ENCODE results near the gene ATG5.

The ATG5 gene

GRCh38 chr6:106180208-106180607 is 145.4 kb downstream of the ATG5 start:
- DNase-seq (ENCODE audit: low spot score), result no peak

- no peak for DNase-seq (ENCODE audit: low spot score)
Measured at GRCh38 chr6:106178900-106179299, 146.7 kb downstream of the ATG5 start.

GRCh38 chr6:106177786-106178185 is 147.8 kb downstream of the ATG5 start:
- DNase-seq (ENCODE audit: low spot score), result no peak

- no peak for DNase-seq (ENCODE audit: low spot score)
Measured at GRCh38 chr6:106173124-106173879, 152.3 kb downstream of the ATG5 start.

DNA sequence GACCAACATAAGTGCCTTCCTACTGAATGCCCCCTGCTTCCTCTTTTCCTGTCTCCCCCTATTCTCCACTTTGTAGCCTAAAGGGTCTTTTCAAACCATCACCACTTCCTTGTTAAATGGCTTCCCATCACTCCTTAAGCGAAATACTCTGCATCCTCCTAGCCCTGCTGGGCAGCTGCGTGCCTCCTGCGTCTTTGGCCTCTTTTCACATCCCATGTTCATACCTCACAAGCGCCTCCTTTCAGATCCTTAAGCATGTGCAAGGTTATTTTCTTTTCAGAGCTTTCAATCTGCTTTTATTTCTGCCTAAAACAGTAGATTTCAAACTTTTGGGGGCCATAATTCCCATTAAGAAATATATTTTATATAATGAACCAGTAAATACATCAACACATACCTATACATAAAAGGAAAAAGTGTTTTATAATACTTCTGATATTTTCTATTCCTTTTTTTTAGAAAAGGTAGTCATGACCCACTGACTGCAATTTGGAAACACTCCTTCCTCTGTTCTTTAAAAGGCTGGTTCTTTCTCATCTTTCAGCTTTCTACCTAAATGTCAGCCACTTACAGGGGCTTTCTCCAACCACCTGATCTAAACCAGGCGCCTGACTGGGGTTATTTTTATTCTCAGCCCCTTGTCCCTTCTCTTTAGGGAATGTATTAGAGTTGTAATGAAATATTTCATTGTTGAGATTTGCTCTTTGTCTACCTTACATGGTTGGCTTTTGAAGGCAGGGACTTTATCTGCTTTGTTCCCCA is 155.3 kb downstream of the ATG5 start:
- no peak for DNase-seq (ENCODE audit: low spot score)

DNA sequence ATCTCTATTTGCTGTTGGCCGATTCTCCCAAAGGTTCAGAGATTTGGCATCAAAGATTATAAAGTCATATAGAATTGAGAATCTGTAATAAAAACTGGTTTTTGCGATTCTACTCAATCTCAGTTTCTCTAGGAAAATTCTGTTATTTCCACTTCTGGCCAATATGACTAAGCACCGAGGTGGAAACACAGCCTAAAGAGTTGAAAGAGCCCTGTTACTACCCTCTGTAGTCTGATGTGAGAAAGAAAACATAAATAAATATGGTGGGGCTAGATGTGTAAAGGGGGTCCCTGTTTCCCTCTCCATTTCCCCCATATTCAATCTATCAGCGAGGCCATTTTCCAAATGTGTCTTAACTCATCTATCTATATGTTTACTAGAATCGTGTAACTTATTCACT is 156.0 kb downstream of the ATG5 start:
- no peak for DNase-seq (ENCODE audit: low spot score)

- no peak for DNase-seq (ENCODE audit: low spot score)
Measured at GRCh38 chr6:106168097-106168888, 157.3 kb downstream of the ATG5 start.

DNA sequence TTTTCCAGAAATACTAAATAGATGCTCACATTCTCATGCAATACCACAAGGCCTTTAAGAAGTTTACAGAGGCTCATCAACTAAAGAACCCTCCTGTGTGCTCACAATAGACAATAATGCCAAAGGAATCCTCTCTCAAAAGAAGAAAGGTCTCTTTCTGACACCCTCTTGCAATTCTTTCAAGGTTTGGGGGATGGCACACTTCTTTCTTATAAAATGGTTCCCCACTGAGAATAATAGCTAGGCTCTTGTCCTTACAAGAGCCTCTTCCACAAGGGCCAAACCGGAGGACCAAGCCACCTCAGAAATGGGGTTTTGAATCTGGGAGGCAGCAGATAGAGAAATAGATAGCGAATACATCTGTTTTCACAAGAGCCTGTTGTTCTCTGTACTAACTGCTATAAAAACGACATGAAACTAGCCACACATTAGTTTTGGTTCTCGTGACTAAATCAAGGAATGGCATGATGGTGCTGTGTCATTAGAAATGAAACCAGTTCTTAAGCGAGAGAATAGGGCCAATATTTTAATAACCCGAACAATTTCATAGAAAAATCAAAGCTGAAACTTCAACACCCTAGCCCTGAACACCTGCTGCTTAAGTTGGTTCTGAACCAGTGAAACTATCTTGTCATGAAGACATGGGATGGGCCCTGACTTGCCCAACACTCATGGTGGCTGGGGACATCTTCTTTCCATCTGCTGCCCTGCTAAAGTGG is 158.3 kb downstream of the ATG5 start:
- no peak for DNase-seq (ENCODE audit: low spot score)

GRCh38 chr6:106165885-106166485 is 159.6 kb downstream of the ATG5 start:
- DNase-seq (ENCODE audit: low spot score), result no peak

DNA sequence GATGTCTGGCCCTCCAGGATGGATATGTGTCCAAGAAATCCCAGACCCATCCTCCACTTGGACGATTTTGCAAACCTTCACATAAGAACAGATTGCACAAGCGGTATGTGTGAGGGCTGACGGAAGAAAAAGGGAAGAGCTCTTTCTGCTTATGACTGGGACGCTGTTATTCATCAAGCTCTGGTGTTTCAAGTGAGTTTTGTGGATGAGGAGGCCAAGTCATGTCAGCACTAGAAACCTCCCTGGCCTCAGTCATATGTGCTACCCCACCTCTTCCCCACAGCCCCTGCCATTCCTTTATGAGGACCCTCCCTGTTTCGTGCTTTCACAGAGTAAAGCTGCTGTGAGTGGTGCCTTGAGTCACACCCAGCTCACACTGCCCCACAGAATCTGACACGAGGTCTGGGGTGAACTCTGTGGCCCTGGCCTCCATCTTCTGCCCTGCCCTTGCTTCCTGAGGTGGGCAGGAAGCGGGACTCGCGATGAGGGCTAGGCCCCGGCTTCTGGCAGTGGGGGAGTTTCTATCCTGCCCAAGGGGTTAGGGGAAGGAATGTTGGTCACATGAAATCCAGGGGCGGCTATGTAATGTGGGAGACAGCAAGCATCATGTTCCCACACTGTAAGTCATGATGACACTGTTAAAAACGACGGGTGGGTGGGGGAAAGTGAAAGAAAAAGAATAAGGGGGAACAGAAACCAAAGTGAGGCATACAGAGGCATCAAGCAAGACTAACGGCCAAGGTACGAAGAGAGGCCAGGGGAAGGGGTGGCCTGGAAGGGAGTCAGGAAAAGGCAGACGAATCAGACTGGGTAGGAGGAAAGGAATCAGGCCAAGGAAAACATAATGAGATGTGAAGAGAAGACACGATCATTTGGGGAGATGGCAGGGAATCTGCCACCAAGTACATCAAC is 161.3 kb downstream of the ATG5 start:
- no peak for DNase-seq (ENCODE audit: low spot score)

GRCh38 chr6:106163446-106163965 is 162.1 kb downstream of the ATG5 start:
- DNase-seq (ENCODE audit: low spot score), result no peak

DNA sequence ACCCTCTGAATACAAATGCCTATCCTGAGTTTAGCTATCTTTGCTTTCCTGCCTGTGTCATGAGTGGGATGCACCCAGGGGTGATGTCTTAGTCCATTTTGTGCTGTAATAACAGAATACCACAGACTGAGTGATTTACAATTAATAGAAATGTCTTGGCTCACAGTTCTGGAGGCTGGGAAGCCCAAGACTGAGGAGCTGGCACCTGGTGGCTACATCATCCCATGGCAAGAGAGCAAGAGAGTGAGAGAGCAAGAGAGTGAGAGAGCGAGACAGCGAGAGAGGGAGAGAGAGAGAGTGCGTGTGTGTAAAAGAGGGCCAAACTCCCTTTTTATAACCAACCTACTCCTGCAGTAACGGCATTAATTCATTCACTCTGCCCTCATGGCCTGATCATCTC is 162.6 kb downstream of the ATG5 start:
- DNase-seq (ENCODE audit: low spot score), result no peak

GRCh38 chr6:106161893-106162292 is 163.7 kb downstream of the ATG5 start:
- DNase-seq (ENCODE audit: low spot score), result no peak

DNA sequence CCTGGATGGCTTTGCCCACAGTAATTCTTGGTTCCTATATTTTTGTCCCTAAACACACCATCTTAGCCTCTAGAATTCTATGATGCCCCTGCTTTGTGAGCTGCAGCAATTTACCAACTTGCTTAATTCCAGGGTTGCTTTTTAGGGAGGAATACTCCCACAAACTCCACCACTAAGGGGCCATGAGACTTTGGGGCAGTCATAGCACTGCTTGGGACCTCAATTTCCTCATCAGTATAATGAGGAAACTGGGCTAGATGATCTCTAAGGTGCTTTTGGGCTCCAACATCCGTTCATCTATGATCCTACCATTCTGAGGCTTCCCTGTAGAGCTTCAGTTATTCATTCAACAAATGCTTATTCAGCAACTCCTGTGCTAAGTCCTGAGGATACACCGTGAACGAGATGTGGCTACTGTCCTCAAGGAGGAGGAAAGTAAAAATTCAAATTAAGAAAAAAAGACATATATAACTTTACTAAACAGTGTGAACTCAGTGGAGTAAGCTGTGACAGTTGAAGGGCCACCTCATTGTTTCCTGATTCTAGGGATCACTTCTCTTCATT is 164.2 kb downstream of the ATG5 start:
- DNase-seq (ENCODE audit: low spot score), result no peak

- DNase-seq (ENCODE audit: low spot score), result no peak
Measured at GRCh38 chr6:106160189-106160588, 165.4 kb downstream of the ATG5 start.

- DNase-seq (ENCODE audit: low spot score), result no peak
Measured at GRCh38 chr6:106159531-106159940, 166.0 kb downstream of the ATG5 start.

- DNase-seq (ENCODE audit: low spot score), result no peak
Measured at GRCh38 chr6:106158816-106159215, 166.7 kb downstream of the ATG5 start.

DNA sequence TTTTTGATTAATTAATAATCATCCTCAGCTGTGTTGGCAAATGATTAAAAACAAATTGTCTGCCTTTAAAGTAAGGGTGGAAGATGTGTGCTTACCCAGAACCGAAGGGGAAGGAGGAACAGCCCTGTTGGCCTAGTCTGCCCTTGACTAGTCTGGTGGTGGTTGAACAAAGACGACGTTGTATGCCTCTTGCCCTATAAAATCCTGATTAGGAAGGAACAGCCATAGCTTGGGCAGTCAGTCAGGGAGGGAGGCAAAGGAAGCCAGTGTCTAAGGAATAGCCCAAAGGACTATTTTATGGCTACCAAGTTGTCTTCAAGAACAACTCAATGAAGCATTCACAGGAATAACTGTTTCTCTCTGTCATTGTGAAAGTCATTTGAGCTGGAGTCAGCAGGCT is 168.7 kb downstream of the ATG5 start:
- no peak for DNase-seq (ENCODE audit: low spot score)

DNA sequence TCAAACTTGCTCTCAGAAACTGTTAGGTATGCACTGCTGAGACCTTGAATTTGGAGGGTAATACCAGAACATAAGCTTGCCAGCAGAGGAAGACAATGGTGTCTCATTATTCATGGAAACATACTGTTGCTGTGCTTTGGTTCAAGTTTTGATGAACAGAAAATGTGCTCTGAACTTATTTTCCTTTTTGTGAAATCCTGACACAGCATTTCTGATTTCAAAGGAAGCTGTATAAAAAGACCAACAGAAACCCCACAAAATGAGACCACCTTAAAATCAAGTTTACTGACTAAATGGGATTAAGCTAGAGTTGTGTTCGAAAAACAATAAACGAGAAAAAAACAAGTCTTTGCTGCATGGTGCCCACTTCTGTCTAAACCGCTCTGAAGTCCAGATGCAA is 169.1 kb downstream of the ATG5 start:
- DNase-seq (ENCODE audit: low spot score), result no peak

- no peak for DNase-seq (ENCODE audit: low spot score)
Measured at GRCh38 chr6:106155219-106155830, 170.2 kb downstream of the ATG5 start.

Data from left forelimb (tissue), 1 donor.